GM19372 (cell line): ENCODE measurements around the gene FAM117A.

ENCODE experiments used
- ATAC-seq: cut with Tn5 transposase; IDR thresholded peaks from one replicate; pipeline ENCODE4 v1.9.1; 2021; ENCODE audit warnings: mild to moderate bottlenecking, low read depth, moderate library complexity; ENCODE audit not compliant: unreplicated experiment

FAM117A gene

GRCh38 chr17:49763735-49764558 is at the start of gene FAM117A:
Gene FAM117A, minus strand, starts transcription at chr17:49764131. Its CDS starts 44 bp downstream, at chr17:49764087.
- ATAC-seq: peak; percentile 86

GRCh38 chr17:49809056-49809455 is 45.1 kb upstream of the FAM117A start:
- no peak for ATAC-seq

- no peak for ATAC-seq
These were observed 34.8 kb upstream of the FAM117A start for GRCh38 chr17:49798738-49799137.

GRCh38 chr17:49798182-49798581 is 34.3 kb upstream of the FAM117A start:
- no peak for ATAC-seq

GRCh38 chr17:49795372-49795771 is 31.4 kb upstream of the FAM117A start:
- no peak for ATAC-seq

GRCh38 chr17:49793309-49793708 is 29.4 kb upstream of the FAM117A start:
- ATAC-seq: no peak

GRCh38 chr17:49789243-49789578 is 25.3 kb upstream of the FAM117A start:
- ATAC-seq: no peak

- ATAC-seq: peak; percentile 92
These were observed 24.7 kb upstream of the FAM117A start, which contains the start of gene KAT7 for GRCh38 chr17:49788478-49789242. Gene KAT7, plus strand, starts transcription at chr17:49788681. Its CDS starts 154 bp downstream, at chr17:49788835.

GRCh38 chr17:49787884-49788477 is 24.1 kb upstream of the FAM117A start:
- no peak for ATAC-seq

GRCh38 chr17:49784636-49785035 is 20.7 kb upstream of the FAM117A start:
- no peak for ATAC-seq

- no peak for ATAC-seq
These were observed 19.9 kb upstream of the FAM117A start for GRCh38 chr17:49783791-49784190.

- no peak for ATAC-seq
These were observed 19.3 kb upstream of the FAM117A start for GRCh38 chr17:49783071-49783715.

GRCh38 chr17:49779739-49780231 is 15.9 kb upstream of the FAM117A start:
- no peak for ATAC-seq

- no peak for ATAC-seq
These were observed 15.3 kb upstream of the FAM117A start for GRCh38 chr17:49779156-49779738.

GRCh38 chr17:49777563-49777962 is 13.6 kb upstream of the FAM117A start:
- no peak for ATAC-seq

GRCh38 chr17:49776551-49777300 is 12.8 kb upstream of the FAM117A start:
- ATAC-seq: no peak

- ATAC-seq: no peak
These were observed 11.8 kb upstream of the FAM117A start for GRCh38 chr17:49775546-49776260.

- ATAC-seq: no peak
These were observed 3.1 kb upstream of the FAM117A start for GRCh38 chr17:49766918-49767530.
